GM21737 (cell line): ENCODE results near the gene LMX1A.

Experiments used
- ATAC-seq: cut with Tn5 transposase; IDR thresholded peaks from one replicate; pipeline ENCODE4 v1.9.1; 2021; ENCODE audit warnings: mild to moderate bottlenecking, moderate library complexity; ENCODE audit not compliant: unreplicated experiment

LMX1A gene

GRCh38 chr1:165226326-165226725, 130.2 kb downstream of the LMX1A start:
- ATAC-seq = no peak

- ATAC-seq = no peak
These were observed 130.9 kb downstream of the LMX1A start for GRCh38 chr1:165225650-165226049.

DNA sequence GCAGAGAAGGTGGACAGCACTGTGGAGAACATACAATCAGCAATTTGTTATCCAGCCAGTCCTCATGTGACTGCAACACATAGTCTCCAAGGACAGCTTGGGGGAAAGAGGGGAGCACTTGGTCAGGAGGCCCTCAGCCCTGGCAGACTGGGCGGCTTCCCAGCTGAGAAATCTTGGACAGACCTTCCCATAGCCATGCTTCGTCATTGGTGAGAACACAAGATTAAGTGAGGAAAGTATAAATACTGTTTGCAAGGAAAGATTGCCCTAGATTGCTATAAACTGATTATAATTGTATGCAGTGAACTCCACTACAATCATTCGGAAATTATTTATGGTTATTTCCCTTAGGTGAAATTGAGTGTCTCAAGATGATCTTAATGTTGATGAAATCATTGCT, 131.5 kb downstream of the LMX1A start:
- no peak for ATAC-seq

DNA sequence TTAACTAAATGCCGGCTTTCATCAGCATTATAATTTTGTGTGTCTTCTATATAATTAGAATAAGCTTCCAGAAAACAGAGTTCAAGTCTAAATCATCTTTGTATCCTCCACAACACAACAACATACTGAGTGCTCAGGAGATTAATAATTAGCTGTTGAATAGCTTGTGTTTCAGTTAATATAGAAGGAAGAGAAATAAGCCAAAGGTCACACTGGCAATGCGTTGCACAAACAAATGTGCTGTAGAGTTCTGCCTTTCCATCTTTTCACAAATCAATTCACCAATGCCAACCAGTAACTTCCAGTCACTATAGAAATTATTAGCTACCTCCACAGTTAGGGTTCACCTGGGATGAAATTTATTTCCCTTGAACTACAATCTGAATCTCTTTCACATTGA, 132.0 kb downstream of the LMX1A start:
- no peak for ATAC-seq

DNA sequence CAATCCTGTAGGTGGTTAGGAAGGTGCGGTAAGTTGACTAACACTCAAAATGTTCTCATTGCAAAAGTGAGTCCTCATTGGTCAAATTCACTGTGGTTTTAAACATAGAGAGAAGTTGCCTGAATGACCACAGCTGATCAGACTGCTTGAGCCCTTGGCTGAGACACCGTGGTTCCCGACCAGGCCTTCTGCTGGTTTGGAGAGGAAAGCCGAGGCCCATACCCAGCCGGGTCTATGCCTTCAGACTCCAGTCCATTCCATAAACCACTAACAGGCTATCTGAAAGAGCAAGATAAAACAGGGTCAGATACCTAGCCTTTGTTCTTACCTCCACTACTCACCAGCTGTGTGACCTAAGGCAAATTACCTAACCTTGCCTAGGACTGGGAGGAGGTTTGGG, 133.9 kb downstream of the LMX1A start:
- no peak for ATAC-seq

DNA sequence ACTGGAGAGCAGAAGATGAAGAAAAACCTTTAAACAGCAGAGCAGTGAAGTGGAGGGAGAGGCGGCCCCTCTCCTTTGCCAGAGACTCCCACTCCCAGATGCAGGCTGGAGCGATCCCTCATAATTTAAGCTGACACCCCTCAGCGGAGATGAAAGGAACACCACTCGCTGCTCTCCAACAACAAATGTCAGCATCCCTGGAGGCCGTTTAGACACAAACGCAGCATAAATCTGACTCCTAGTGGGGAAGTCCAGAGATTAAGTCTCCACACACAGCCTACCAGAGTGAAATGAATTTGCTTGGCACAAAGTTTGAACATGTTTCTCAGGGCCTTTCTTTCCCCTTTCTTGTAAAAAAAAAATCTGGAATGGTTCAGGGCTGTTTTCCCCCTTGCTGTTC, 137.8 kb downstream of the LMX1A start:
- no peak for ATAC-seq

- no peak for ATAC-seq
These were observed 138.6 kb downstream of the LMX1A start for GRCh38 chr1:165217958-165218357.

- no peak for ATAC-seq
These were observed 140.3 kb downstream of the LMX1A start for GRCh38 chr1:165216254-165216653.

GRCh38 chr1:165215676-165216075, 140.8 kb downstream of the LMX1A start:
- no peak for ATAC-seq

GRCh38 chr1:165212229-165212628, 144.3 kb downstream of the LMX1A start:
- ATAC-seq = no peak

DNA sequence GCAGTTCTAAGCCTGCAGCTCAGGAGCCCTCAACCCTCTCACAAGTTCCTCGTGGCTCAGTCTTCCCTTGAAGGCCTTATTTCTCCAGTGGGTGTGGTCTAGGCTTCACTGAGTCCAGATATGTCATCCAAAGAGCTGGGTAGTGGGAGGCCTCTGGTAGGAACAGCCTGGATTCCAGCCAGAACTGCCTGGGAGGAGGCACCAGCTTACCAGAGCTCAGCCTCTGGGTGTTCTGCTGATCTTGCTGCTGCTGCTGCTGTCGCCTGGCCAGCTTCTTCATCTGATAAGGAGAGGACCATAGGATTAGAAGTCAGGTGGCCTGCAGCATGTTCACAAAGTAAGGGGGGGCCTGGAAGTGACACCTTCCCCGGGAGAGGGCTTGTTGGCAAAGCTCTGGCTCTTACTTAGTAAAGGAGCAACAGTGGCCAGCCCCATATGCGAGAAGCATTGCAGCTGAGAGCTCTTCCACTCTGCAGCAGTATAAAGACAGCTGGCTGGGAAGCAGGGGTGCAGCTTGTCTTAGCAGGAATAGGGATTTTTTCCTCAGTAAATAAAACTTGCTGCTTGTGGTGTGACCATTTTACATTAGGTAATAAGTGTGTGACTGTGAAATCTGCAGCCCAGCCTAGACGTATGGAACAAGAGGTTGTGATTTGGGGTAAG, 148.5 kb downstream of the LMX1A start:
- ATAC-seq = no peak

DNA sequence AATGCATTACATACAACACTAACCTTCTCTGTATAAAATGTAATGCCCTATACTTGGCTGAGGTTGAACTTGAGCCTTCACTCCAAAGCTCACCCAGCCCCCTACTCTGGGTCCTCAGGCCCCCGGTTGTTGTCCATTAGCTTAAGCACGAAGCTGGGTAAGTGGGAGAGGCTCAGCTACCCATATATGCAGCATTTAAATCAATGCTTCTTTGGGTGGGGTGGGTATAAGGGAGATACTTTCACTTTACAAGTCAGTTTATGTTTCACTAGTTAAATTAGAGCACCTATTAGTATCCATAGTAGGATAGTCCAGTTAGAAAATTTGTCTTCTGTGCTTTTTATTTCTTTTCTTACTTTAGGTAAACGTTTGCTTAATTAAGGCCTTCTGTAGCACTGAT, 151.4 kb downstream of the LMX1A start:
- no peak for ATAC-seq

GRCh38 chr1:165204548-165204947, 152.0 kb downstream of the LMX1A start:
- ATAC-seq = no peak

DNA sequence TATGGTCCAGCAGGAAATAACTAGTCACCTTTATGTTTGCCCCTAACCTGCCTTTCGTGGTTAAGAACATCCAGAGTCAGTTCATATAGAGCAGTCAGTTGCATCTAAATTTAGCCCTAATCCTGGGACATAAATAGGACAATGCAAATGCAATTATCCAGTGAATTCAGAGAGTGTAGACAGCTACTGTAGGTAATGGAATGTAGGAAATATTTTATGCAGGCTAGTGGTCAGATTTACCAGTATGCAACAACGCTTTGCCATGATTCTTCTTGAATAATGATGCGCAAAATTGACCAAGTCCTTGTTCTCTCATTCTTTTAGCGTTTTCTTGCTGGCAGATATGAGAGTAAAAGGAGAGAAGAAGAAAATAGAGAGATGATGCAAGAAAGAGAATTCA, 165.4 kb downstream of the LMX1A start:
- ATAC-seq = no peak

DNA sequence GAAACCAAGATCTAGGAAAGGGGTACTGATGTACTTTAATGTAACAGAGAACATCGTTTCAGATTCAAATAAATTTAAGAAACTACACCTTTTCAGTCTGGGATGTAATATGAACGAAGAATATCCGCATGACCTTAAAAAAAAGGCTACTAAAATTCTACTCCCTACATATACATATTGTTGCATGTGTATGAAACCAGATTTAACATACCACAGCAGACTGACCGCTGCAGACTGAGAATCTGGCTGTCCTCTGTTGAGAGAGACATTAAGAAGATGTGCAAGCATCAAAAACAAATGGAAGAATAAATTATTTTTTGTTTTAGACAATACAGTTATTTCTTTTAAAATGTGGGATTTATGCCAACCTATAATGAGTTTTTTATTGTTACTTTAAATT, 166.6 kb downstream of the LMX1A start:
- no peak for ATAC-seq

DNA sequence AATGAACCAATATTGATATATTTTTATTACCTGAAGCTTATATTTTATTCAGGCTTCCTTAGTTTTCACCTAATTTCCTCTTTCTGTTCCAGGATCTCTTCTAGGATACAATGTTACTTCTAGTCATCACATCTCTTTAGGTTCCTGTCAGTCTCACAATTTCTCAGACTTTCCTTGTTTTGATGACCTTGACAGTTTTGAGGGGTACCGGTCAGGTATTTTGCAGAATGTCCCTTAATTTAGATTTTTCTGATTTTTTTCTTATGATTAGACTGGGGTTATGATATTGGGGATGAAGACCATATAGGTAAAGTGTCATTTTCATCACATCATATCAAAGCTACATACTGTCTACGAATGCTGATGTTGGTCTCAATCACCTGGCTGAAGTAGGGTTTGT, 167.5 kb downstream of the LMX1A start:
- ATAC-seq = no peak

DNA sequence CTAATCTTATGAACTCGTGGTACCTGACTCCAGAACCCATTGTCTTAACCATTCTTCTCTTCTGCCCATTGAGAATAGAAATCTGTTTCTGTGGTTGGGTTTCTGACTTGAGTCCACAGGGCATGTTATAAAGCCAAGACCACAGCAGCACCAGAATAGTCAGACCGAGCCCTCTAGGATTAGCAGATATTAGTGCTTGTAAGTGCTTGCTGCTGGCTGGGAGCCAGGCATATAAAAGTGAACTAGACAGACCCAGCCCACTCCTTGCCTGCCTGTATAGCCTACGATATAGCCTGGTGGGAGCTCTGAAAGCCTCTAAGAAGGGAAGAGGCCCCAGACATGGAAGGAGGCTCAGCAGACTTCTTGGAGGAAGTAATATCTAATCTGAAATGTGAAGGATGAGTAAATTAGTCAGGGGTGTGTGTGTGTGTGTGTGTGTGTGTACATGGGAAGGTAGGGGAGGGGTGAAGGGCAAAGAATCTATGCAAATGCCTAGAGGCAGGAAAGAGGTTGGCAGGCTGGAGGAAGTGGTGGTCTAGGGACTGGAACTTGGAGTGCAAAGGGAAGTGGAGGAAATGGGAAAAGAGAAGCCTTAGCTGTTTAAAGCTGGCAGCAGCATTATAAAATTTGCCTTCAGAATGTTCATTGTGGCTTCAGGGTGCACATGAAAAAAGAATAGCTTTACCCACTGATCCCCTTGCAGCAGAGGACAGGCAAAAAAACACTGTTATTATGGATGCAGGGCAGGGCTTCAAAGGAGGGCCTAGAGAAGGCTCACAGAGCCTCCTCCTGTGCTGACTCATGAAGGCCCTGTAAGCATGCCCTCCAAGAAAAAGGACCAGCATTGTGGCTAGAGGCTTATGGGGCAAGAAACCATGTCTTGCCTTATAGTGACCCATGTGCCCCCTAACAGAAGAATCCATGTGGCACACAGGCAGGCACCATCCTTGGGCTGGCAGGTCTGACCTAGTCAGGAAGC, 169.2 kb downstream of the LMX1A start:
- no peak for ATAC-seq

DNA sequence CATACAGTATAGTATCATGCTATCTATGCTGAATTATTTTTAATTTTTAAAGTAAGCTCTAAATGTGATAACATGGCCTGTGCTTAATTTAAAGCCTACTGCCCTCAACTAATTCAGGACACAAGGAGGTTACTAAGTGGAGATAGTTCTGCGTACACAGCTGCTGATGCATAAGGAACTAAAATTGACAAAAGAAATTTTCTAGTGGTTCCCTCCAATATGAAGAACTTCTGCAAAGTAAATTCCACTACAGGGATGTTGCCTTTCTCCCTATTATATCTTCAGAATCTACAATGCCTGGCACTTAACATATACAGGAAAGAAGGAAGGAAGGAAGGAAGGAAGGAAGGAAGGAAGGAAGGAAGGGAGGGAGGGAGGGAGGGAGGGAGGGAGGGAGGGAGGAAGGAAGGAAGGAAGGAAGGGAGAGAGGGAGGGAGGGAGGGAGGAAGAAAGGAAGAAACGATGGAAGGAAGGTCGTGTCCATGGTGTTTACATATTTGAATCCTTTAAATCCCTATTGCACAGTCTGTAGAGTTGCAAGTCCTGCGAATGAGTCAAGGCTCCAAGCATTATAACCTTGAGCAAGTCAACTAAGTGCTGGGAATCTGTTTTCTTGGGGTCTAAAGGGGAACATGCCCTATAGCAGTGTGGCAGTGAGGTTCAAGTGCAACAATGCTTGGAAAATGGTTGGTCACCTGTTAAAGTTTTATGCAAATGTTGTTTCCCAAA, 171.2 kb downstream of the LMX1A start:
- ATAC-seq = no peak

DNA sequence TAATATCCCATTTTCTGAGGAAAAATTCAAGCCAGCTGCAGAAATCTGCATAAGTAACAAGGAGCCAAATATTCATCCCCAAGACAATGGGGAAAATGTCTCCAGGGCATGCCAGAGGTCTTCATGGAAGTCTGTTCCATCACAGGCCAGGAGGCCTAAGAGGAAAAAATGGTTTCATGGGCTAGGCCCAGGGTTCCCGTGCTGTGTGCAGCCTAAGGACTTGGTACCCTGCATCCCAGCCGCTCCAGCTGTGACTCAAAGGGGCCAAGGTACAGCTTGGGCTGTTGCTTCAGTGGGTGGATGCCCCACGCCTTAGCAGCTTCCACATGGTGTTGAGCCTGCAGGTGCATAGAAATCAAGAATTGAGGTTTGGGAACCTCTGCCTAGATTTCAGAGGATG, 173.5 kb downstream of the LMX1A start:
- no peak for ATAC-seq

- no peak for ATAC-seq
These were observed 177.2 kb downstream of the LMX1A start for GRCh38 chr1:165179306-165179705.

DNA sequence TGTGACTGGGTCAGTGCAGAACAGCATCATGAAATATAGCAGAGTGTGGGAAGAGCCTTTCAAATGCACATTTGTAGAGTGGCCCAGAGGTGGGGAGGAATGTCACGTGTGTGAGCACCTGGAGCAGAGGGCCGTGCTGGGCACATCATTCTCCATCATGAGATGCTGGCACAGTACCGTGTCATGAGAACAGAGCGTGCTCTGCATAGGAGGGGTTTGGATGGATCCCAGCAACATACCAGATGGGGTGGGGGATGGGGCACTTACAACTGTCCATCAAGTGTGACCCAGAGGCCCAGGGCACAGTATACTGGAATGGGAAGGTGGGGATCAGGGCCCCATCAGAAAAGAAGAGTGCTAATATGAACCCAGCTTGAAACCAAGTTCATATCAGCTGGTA, 182.0 kb downstream of the LMX1A start:
- ATAC-seq = no peak

- no peak for ATAC-seq
These were observed 182.7 kb downstream of the LMX1A start for GRCh38 chr1:165173818-165174217.
